ENCODE results near the gene GMDS. TPM values are rescaled to one million over a fixed set of nuclear protein-coding genes. Genes with fewer than 3 reads are reported as not detected.

GMDS gene
- total and polyA plus RNA-seq, 2 donors (not counting 3 experiments of a cell fraction or from before 2014, with no cell fraction given), result 9.8 to 23.5 TPM

DNA sequence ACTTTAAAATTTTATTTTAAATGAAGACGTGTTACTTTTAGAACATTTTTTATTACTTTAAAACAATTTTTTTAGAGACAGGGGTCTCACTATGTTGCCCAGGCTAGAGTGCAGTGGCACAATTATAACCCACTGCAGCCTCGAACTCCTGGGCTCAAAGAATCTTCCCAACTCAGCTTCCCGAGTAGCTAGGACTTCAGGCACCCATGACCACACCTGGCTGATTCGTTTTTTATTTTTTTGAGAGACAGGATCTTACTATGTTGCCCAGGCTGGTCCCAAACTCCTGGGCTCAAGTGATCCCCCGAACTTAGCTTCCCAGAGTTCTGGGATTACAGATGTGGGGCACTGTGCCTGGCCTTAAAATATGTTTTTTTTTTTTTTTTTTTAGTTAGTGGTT, 287.7 kb downstream of the GMDS start:
- H3K4me3 ChIP-seq (replicated peaks in 1 of 3; ENCODE audit: insufficient read depth in 1 of 3, low read depth in 1 of 3, low read length in 3 of 3), result no peak overlapping the region
- ChIA-PET POLR2A (no interaction called here), CTCF (no interaction called here)
- no TSS peak for BruUV-seq (replicated peaks)
- H2AFZ ChIP-seq (ENCODE audit: low read depth, low read length), result no peak overlapping the region
- intact Hi-C loops (cut with micrococcal nuclease), result no loop called here
- no peak overlapping the region for H3K27ac ChIP-seq (ENCODE audit: insufficient read depth, low read depth, low read length)
- TF ChIP-seq MYC (IDR thresholded peaks at IDR 0.05; ENCODE audit: low read depth, low read length) (no peak), EZH2 (IDR thresholded peaks at IDR 0.05; ENCODE audit: borderline replicate concordance, low read depth, low read length, severe bottlenecking) (no peak), POLR2A (IDR thresholded peaks at IDR 0.05; ENCODE audit: low read depth, low read length) (no peak), POLR2AphosphoS5 (IDR thresholded peaks at IDR 0.05; ENCODE audit: insufficient read depth, low read depth, low read length) (no peak), GATA2 (IDR thresholded peaks at IDR 0.05; ENCODE audit: insufficient read depth, insufficient read length, low read depth, low read length) (no peak), JUN (IDR thresholded peaks at IDR 0.05; ENCODE audit: borderline replicate concordance, insufficient read depth, insufficient read length, low read depth) (no peak), FOS (IDR thresholded peaks at IDR 0.05; ENCODE audit: borderline replicate concordance, insufficient read depth, low read length) (no peak)
- TF ChIP-seq, protein P1, sequence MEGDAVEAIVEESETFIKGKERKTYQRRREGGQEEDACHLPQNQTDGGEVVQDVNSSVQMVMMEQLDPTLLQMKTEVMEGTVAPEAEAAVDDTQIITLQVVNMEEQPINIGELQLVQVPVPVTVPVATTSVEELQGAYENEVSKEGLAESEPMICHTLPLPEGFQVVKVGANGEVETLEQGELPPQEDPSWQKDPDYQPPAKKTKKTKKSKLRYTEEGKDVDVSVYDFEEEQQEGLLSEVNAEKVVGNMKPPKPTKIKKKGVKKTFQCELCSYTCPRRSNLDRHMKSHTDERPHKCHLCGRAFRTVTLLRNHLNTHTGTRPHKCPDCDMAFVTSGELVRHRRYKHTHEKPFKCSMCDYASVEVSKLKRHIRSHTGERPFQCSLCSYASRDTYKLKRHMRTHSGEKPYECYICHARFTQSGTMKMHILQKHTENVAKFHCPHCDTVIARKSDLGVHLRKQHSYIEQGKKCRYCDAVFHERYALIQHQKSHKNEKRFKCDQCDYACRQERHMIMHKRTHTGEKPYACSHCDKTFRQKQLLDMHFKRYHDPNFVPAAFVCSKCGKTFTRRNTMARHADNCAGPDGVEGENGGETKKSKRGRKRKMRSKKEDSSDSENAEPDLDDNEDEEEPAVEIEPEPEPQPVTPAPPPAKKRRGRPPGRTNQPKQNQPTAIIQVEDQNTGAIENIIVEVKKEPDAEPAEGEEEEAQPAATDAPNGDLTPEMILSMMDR (IDR thresholded peaks at IDR 0.05; ENCODE audit: extremely low read depth in 1 of 2, insufficient read depth in 1 of 2, low read depth in 1 of 2, low read length in 2 of 2), result no peak
- TF ChIP-seq, protein P2, sequence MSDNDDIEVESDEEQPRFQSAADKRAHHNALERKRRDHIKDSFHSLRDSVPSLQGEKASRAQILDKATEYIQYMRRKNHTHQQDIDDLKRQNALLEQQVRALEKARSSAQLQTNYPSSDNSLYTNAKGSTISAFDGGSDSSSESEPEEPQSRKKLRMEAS (IDR thresholded peaks at IDR 0.05; ENCODE audit: insufficient read depth, insufficient read length), result no peak
- no peak for DNase-seq (ENCODE audit: low read depth, low spot score)
- no peak overlapping the region for H3K4me2 ChIP-seq (ENCODE audit: insufficient read depth, low read length)
- no peaks in the 10 kb centered on the region for H4K20me1 ChIP-seq (replicated peaks; ENCODE audit: control insufficient read depth, extremely low read depth, insufficient read depth, low read length)
- no peaks in the 10 kb centered on the region for H3K9me1 ChIP-seq (replicated peaks; ENCODE audit: control insufficient read depth, extremely low read depth, insufficient read depth, low read length)
- H3K79me2 ChIP-seq (ENCODE audit: control insufficient read depth, insufficient read depth, low read length), result no peaks in the 10 kb centered on the region
- no peaks in the 10 kb centered on the region for H3K27me3 ChIP-seq (ENCODE audit: control insufficient read depth in 2 of 2, insufficient read depth in 2 of 2, low read length in 2 of 2)
- no peak overlapping the region for H3K9ac ChIP-seq (replicated peaks; ENCODE audit: extremely low read depth, insufficient read depth, low read length)
- no peaks in the 10 kb centered on the region for H3K4me1 ChIP-seq (ENCODE audit: control insufficient read depth, extremely low read depth, insufficient read depth, low read length)
- no peaks in the 10 kb centered on the region for H3K36me3 ChIP-seq (ENCODE audit: control insufficient read depth in 2 of 2, extremely low read depth in 1 of 2, insufficient read depth in 2 of 2, low read length in 2 of 2)
- dilution Hi-C loops (cut with MboI; ENCODE audit: extremely low pct_ligation_motif_present, low sequenced_read_pairs), result no loop called here
- H3K9me3 ChIP-seq (replicated peaks; ENCODE audit: control insufficient read depth, insufficient read depth, low read length), result no peaks in the 10 kb centered on the region
- no peak for FAIRE-seq

Measured in endothelial cell of umbilical vein (primary cell).